ENCODE data around the gene ZSWIM5. TPM values are rescaled to one million over a fixed set of nuclear protein-coding genes. Genes with fewer than 3 reads are reported as not detected.

Gene ZSWIM5
- total and polyA plus RNA-seq, 4 donors: 0.67 to 2.9 (median 1.3) TPM

DNA sequence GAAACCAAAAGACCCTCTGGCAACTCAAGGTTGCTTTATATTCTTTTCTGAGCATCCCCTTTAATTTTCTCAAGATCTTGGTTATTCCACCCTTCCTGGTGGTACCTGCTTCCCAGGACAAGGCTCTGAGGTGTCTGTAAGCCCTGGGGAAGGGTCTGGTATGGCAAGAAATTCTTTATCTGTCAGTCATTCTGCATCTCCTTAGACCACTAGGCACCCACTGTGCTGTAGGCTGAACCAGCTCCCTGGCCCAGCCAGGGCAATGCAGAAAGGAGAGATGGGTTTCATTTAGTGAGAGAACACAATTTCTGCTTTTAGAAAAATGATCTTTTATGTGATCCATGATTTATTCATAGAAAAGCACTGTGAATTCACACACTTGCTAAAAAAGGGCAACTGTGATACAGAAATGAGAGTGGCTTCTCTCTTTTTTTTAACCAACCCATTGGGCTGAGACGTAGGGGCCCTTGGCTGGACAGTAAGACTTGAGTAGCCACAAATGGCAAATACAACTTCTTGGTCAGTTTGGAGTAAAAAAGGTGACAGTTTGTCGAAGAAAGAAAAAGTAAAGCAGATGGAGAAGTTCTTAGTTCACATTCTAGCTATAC is 190.2 kb downstream of the ZSWIM5 start:
- TF ChIP-seq RXRA (IDR thresholded peaks at IDR 0.05): no peak
- TF ChIP-seq, protein P1, sequence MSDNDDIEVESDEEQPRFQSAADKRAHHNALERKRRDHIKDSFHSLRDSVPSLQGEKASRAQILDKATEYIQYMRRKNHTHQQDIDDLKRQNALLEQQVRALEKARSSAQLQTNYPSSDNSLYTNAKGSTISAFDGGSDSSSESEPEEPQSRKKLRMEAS (IDR thresholded peaks at IDR 0.05): no peak
- TF ChIP-seq, protein P2, sequence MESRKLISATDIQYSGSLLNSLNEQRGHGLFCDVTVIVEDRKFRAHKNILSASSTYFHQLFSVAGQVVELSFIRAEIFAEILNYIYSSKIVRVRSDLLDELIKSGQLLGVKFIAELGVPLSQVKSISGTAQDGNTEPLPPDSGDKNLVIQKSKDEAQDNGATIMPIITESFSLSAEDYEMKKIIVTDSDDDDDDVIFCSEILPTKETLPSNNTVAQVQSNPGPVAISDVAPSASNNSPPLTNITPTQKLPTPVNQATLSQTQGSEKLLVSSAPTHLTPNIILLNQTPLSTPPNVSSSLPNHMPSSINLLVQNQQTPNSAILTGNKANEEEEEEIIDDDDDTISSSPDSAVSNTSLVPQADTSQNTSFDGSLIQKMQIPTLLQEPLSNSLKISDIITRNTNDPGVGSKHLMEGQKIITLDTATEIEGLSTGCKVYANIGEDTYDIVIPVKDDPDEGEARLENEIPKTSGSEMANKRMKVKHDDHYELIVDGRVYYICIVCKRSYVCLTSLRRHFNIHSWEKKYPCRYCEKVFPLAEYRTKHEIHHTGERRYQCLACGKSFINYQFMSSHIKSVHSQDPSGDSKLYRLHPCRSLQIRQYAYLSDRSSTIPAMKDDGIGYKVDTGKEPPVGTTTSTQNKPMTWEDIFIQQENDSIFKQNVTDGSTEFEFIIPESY (IDR thresholded peaks at IDR 0.05): no peak
- no peak for TF ChIP-seq TAF1 (conservative IDR thresholded peaks at IDR 0.05)
- no peak for TF ChIP-seq EGR1 (IDR thresholded peaks at IDR 0.05; ENCODE audit: low read depth in 2 of 2)
- TF ChIP-seq, protein P3, sequence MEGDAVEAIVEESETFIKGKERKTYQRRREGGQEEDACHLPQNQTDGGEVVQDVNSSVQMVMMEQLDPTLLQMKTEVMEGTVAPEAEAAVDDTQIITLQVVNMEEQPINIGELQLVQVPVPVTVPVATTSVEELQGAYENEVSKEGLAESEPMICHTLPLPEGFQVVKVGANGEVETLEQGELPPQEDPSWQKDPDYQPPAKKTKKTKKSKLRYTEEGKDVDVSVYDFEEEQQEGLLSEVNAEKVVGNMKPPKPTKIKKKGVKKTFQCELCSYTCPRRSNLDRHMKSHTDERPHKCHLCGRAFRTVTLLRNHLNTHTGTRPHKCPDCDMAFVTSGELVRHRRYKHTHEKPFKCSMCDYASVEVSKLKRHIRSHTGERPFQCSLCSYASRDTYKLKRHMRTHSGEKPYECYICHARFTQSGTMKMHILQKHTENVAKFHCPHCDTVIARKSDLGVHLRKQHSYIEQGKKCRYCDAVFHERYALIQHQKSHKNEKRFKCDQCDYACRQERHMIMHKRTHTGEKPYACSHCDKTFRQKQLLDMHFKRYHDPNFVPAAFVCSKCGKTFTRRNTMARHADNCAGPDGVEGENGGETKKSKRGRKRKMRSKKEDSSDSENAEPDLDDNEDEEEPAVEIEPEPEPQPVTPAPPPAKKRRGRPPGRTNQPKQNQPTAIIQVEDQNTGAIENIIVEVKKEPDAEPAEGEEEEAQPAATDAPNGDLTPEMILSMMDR (IDR thresholded peaks at IDR 0.05; ENCODE audit: low read depth, low read length, missing input control): no peak
- no peak for TF ChIP-seq FOXA1 (IDR thresholded peaks at IDR 0.05)
- no peak for TF ChIP-seq FOXA2 (IDR thresholded peaks at IDR 0.05)
- no peak for TF ChIP-seq HNF4A (conservative IDR thresholded peaks at IDR 0.05)
- no peak for TF ChIP-seq NR2F2 (IDR thresholded peaks at IDR 0.05)
- no peak for TF ChIP-seq GABPA (IDR thresholded peaks at IDR 0.05 in 1 of 2, conservative IDR thresholded peaks at IDR 0.05 in 1 of 2)
- TF ChIP-seq, protein P4, sequence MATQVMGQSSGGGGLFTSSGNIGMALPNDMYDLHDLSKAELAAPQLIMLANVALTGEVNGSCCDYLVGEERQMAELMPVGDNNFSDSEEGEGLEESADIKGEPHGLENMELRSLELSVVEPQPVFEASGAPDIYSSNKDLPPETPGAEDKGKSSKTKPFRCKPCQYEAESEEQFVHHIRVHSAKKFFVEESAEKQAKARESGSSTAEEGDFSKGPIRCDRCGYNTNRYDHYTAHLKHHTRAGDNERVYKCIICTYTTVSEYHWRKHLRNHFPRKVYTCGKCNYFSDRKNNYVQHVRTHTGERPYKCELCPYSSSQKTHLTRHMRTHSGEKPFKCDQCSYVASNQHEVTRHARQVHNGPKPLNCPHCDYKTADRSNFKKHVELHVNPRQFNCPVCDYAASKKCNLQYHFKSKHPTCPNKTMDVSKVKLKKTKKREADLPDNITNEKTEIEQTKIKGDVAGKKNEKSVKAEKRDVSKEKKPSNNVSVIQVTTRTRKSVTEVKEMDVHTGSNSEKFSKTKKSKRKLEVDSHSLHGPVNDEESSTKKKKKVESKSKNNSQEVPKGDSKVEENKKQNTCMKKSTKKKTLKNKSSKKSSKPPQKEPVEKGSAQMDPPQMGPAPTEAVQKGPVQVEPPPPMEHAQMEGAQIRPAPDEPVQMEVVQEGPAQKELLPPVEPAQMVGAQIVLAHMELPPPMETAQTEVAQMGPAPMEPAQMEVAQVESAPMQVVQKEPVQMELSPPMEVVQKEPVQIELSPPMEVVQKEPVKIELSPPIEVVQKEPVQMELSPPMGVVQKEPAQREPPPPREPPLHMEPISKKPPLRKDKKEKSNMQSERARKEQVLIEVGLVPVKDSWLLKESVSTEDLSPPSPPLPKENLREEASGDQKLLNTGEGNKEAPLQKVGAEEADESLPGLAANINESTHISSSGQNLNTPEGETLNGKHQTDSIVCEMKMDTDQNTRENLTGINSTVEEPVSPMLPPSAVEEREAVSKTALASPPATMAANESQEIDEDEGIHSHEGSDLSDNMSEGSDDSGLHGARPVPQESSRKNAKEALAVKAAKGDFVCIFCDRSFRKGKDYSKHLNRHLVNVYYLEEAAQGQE (IDR thresholded peaks at IDR 0.05): no peak
- TF ChIP-seq SP1 (IDR thresholded peaks at IDR 0.05): no peak
- TF ChIP-seq HNF4G (IDR thresholded peaks at IDR 0.05): no peak
- TF ChIP-seq YY1 (IDR thresholded peaks at IDR 0.05): no peak
- TF ChIP-seq RAD21 (IDR thresholded peaks at IDR 0.05): no peak
- TF ChIP-seq, protein P5, sequence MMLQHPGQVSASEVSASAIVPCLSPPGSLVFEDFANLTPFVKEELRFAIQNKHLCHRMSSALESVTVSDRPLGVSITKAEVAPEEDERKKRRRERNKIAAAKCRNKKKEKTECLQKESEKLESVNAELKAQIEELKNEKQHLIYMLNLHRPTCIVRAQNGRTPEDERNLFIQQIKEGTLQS (IDR thresholded peaks at IDR 0.05): no peak
- no peak for TF ChIP-seq JUND (IDR thresholded peaks at IDR 0.05)
- Histone ChIP-seq H3K4me1 (ENCODE audit: control insufficient read depth in 4 of 4, insufficient read depth in 4 of 4, low read length in 3 of 4) (peaks cover 6 to 41% (median 28%) of the 10 kb centered on the region in 4 donors), H3K36me3 (ENCODE audit: control insufficient read depth in 4 of 4, insufficient read depth in 3 of 4, low read depth in 1 of 4, low read length in 3 of 4) (peaks cover 0 to 7% (median 1%) of the 10 kb centered on the region in 4 donors), H3K27me3 (ENCODE audit: control insufficient read depth in 4 of 4, insufficient read depth in 4 of 4, low read length in 3 of 4) (no peaks in the 10 kb centered on the region), H3K9ac (ENCODE audit: low read depth in 1 of 2, low read length in 2 of 2) (no peak overlapping the region), H3K4me3 (ENCODE audit: low read depth in 1 of 3, low read length in 3 of 3) (no peak overlapping the region), H3K9me3 (ENCODE audit: control insufficient read depth in 4 of 4, low read length in 3 of 4) (no peaks in the 10 kb centered on the region), H3K27ac (ENCODE audit: low read depth in 1 of 2, low read length in 2 of 2) (no peak overlapping the region)
- 90% methylated on average over 2 of the region's 2 CpGs for WGBS
- DNase-seq (ENCODE audit: low spot score): no peak

All from liver (tissue), 9 donors.